GM18951 (cell line): ENCODE measurements around the gene HRNR.

Source experiments
- POLR2A ChIP-seq: IDR thresholded peaks from 4 replicates; pipeline ENCODE4 v1.6.1; 2011; ENCODE audit warnings: mild to moderate bottlenecking; ENCODE audit not compliant: insufficient read length, insufficient read depth; ENCODE audit errors: extremely low read depth
- in situ Hi-C: fragments of 300-500 bp; cut with MboI; formaldehyde crosslinking; loops from one replicate; pipeline ENCODE4 v1.12.0; 2022; ENCODE audit warnings: low sequenced_read_pairs, mixed read lengths, inconsistent platforms; ENCODE audit not compliant: unreplicated experiment

The HRNR gene

DNA sequence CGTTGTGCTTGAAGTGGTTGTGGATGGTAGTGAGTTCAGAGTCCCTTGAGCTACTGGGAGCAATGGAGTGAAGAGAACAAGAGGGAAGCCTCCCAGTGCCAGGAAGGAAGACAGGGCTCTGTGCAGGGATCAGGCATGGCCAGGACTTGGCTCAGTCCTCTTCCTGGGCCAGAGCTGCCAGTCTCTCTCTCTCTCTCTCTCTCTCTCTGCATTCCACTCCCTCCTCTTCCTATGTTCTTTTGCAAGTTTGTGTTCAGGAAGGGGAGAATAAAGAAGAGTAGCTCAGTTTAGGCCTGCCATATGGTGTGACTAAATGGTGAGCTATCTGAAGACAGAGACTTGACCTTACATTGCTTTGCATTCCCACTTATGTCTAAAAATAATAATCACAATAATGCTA lies 44.4 kb downstream of the HRNR start:
- TF ChIP-seq POLR2A: no peak
- in situ Hi-C loops: no loop called here

DNA sequence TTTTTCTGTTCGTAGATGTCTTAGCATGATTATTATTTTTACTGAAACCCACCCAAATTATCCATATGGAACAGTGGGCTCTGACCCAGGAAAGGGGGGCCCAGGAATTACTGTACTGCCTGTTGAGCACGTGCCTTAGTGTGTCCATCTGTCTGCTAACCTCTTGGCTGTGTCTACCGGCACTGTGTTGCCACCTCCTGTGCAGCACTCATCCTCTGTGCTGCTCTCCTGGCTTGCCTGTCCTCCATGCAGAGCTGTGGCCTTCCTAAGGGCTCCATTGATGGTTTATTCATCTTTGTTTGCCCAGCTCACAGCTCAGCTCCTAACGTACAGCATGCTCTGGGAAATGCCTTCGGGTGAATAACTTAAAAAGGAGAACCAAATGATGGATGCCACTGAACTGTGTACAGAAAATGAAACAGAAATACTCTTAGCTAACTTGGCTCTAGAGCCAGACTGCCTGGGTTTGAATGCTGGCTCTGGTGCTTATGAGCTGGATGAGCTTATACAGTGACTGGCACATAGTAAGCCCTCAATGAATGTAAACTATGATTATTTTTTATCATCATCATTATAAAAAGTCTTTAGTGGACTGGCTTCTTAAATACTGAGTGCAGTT lies 53.6 kb downstream of the HRNR start:
- no peak for TF ChIP-seq POLR2A
- in situ Hi-C loops: no loop called here

DNA sequence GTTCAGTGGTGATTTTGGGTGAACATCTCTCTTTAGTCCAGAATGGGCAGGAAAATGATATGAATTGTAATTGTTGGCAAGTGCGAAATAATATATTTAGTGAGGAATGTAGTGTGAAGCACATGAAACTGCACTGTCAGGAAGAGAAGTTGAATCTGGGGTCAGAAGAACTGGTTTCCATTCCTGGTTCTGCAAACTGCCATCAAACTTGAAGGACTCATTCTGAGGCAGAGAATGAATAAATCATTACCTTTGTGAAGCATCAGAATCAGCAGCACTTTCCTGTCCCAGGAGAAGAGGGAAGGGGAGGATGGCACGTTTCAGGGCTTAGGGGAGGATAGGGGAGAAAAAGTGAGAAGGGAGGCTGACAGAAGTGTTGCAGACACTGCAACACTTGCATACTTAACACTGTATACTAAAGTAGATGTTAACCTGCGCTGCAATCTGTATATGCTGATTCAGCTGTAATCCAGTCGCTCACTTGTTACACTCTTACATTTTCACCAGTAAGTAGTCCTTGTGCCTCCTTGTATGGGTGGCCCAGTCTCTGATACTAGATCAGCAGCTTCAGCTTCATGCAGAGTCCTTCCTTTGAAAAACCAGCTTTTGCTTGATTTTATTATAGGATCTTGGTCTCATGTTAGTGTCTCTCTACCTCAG lies 54.5 kb downstream of the HRNR start:
- no peak for TF ChIP-seq POLR2A

DNA sequence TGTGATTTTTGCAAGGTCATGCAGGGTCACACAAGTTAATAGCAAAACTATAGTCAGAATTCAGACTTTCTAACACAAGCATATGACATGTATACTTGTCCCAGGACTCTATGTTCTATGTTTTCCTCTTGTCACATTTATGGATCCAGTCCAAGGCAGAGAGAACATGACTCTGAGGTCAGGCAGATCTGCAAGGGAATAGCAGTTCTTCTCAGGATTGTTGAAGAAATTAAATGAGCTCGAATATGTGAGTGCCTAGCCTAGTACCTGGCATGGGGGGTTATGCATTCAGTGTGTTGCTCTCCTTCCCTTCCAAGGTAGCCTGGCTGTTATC lies 55.5 kb downstream of the HRNR start:
- TF ChIP-seq POLR2A: no peak
- in situ Hi-C loops: no loop called here

More for the DNA sequence above, 54.5 kb downstream of the HRNR start:
- in situ Hi-C loops: no loop called here

DNA sequence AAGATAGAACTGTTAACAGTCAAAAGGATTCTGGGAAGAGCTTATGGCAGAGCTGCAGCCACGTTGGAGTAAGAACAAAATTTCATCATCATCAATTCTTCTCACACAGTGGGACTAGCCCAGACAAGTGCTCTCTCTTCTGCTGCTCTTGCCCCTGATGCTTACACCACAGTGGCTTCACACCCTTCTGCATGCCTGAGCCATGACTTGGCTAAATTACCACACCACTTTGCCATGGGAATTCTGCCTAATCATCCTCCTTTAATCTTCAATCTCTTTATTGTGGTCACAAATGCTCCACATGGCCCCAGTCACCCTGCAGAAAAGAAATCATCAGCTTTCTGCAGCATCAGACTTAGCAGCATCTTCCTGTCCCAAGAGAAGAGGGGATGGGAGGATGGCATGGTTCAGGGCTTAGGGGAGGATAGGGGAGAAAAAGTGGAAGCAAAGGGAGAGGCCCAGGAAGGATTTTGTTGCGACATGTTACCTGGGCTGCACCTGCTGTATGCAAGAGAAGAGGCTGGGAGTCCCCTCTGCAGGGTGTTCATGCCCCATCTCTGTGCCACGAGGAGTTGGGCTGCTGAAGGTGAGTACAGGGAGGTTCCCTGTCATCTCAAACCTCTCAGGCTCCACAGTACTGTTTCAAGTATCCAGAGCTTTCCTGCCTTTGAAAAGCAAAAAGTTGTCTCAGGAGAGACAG lies 56.0 kb downstream of the HRNR start:
- in situ Hi-C loops: no loop called here
- no peak for TF ChIP-seq POLR2A

DNA sequence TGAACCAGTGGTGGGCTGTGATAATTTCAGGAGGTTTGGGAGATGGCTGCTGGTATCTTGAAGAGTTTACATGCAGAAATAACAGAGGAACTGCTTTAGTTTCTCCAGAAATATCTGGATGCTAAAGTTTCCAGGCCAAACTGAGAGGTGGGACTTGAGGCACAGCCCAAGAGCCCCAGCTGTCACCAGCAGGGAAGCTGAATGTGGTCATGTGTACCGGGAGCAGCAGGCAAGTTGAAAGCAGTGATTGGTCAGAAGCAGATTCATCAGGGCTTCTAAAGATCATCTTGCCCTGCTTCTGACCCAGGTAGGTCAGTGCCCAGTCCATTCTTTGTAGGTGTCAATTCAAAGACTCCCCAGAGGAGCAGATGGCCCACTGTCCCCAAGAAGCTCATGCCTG lies 57.0 kb downstream of the HRNR start:
- in situ Hi-C loops: no loop called here
- TF ChIP-seq POLR2A: no peak

DNA sequence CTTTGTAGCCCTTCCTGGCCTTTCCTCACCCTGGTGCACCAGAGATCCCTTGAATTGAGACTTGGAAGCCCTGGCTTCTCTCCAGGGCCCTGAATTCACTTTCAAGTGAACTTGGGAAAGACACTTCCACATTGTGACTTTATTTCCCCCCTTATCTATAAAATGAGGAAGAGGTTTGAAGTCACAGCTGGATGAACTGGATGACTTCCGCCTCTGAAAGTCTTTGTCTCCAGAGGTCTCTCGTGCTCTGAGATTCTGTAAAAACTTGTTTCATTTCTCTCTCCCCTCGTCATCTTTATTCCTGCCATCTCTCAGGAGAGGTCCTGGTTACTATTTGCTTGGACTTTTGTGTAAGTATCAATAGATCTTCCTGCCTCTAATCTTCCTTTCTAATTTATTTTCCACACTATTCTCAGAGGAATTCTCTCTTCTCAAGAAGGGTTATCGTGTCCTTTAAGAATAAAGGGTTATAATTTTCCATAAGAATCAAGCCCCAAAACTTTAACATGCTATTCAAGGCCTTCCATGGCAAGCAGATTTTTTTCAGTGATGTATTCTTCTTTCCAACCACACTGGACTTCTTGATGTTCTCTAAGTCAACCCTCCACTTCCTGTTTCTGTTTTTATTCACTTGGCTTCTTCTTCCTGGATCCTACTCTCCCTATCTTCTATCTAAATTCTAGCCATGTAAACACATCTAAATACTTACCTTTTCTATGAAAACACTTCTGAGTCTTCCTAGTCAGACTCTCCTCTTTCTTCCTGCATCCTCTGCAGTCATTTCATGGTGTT lies 58.5 kb downstream of the HRNR start:
- TF ChIP-seq POLR2A: no peak
- in situ Hi-C loops: no loop called here

DNA sequence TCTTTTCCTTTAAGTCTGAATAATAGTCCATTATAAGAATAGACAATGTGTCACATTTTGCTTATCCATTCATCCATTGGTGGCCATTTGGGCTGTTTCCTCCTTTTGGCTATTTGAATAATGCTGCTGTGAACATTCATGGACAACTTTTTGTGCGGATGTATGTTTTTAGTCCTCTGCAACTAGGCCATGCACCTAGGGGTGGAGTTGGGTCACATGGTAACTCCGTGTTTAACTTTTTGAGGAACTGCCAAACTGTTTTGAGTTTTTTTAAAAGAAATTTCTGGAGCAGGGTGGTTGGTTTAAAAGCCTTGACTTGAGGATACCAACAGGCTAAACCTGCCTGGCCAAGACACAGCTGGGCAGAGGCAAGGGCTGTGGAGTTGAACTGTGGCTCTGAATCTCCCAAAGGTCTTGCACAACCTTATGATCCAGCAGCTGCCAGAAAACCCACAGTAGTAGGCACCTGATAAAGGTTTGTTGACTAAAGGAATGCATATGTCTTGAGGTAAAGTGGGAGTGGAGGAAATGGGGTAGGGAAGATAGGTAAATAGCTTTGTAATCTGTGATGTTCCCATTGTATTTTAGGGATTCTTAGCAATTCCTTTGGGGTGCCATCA lies 59.4 kb downstream of the HRNR start:
- TF ChIP-seq POLR2A: no peak
- in situ Hi-C loops: no loop called here

DNA sequence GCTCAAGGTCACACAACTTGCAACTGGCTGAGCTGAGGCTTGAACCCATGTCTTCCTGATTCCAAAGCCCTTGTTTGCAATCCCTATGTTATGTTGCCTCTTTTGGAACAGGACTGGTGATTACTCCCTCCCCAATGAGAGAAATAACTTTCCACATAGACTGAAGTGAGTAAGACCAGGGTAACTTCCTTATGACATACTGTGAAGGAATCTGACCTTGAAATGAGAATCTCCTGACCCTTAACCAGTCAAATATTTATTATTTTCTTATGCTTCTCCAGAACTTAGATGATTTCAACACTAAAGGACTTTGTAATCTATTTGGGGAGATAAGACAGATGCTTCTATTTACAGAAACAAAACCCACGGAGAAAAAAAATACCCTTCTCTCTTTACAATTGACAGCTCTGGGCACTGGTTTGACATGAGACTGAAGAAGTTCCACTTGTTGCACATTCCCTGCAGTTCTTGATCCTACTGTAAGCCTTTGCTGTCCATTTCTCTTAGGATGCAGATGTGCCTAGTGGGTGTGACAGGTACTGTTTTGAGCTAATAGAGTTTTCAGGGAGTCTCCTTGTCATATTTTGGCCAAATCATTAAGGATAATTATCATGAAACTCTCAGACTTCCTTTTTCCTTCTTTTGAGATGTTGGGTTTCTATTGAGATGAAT lies 61.1 kb downstream of the HRNR start:
- in situ Hi-C loops: no loop called here
- TF ChIP-seq POLR2A: no peak
